SU-DHL-6 (cell line): ENCODE data around the gene ORM2.
"Not testable (repeated sequence)": the region's sequence is repeated elsewhere in the genome, so short reads cannot be mapped to it uniquely, and the experiment has no call there.

ENCODE experiments used
- H2AFZ ChIP-seq: fragments of 200-600 bp; sonication (generic); 2 replicates; pipeline ENCODE4 v1.6.1; 2014; ENCODE audit warnings: low read depth, mild to moderate bottlenecking, moderate library complexity, mixed read lengths, antibody characterized with exemption, low read length; ENCODE audit not compliant: severe bottlenecking
- H3F3A ChIP-seq: fragments of 200-600 bp; shearing (Covaris generic); 2 replicates; pipeline ENCODE4 v1.6.0; 2016; ENCODE audit warnings: antibody characterized with exemption, mild to moderate bottlenecking; ENCODE audit not compliant: insufficient read depth
- H3K27ac ChIP-seq: fragments of 200-600 bp; sonication (generic); 2 replicates; pipeline ENCODE4 v1.5.1; 2016; ENCODE audit warnings: low read depth, mild to moderate bottlenecking, low read length, moderate library complexity, mixed read lengths
- H3K27me3 ChIP-seq: fragments of 200-600 bp; sonication (generic), shearing (Covaris generic); 2 replicates; pipeline ENCODE4 v1.6.0; 2014; ENCODE audit warnings: mild to moderate bottlenecking, low read length
- H3K36me3 ChIP-seq: fragments of 200-600 bp; sonication (generic); 2 replicates; pipeline ENCODE4 v1.6.1; 2014; ENCODE audit warnings: mild to moderate bottlenecking, low read length, mixed read lengths
- H3K4me2 ChIP-seq: fragments of 300-600, 200-600 bp; shearing (Covaris generic), sonication (generic); 2 replicates; pipeline ENCODE4 v1.6.0; 2014; ENCODE audit warnings: low read length, low read depth, mild to moderate bottlenecking; ENCODE audit not compliant: poor library complexity, severe bottlenecking
- H3K4me3 ChIP-seq: fragments of 200-600 bp; sonication (generic); 2 replicates; pipeline ENCODE4 v1.5.1; 2014; ENCODE audit warnings: antibody characterized with exemption, low read length, mild to moderate bottlenecking, mixed read lengths; ENCODE audit not compliant: insufficient read depth, poor library complexity, severe bottlenecking
- H3K79me2 ChIP-seq: fragments of 200-600 bp; sonication (generic); 2 replicates; pipeline ENCODE4 v1.6.1; 2014; ENCODE audit warnings: mild to moderate bottlenecking, low read length, moderate library complexity; ENCODE audit not compliant: insufficient read depth
- H3K9ac ChIP-seq: fragments of 200-600 bp; sonication (generic); 2 replicates; pipeline ENCODE4 v1.7.0; 2014; ENCODE audit warnings: mild to moderate bottlenecking, low read length
- H3K9me2 ChIP-seq: fragments of 200-600 bp; sonication (generic); replicated peaks from 2 replicates; pipeline ENCODE4 v1.6.1; 2014; ENCODE audit warnings: low read length; ENCODE audit not compliant: insufficient read depth
- H3K9me3 ChIP-seq: fragments of 200-600 bp; sonication (generic); 2 replicates; pipeline ENCODE4 v1.6.1; 2014; ENCODE audit warnings: low read length, mixed read lengths; ENCODE audit not compliant: insufficient read depth
- H4K20me1 ChIP-seq: fragments of 200-600 bp; sonication (generic); 2 replicates; pipeline ENCODE4 v1.6.1; 2014; ENCODE audit warnings: low read depth, mild to moderate bottlenecking, antibody characterized with exemption, low read length, moderate library complexity, mixed read lengths
- CTCF ChIP-seq: fragments of 200-600 bp; sonication (generic); IDR thresholded peaks from one replicate; pipeline ENCODE4 v1.5.1; 2017; ENCODE audit warnings: antibody characterized with exemption, mild to moderate bottlenecking, low read length, moderate library complexity; ENCODE audit not compliant: insufficient read depth, poor library complexity, severe bottlenecking
- EZH2phosphoT487 ChIP-seq: fragments of 200-600 bp; sonication (generic), shearing (Covaris generic); conservative IDR thresholded peaks from 2 replicates; pipeline ENCODE4 v1.6.1; 2018; ENCODE audit warnings: mild to moderate bottlenecking, antibody characterized with exemption, low read length, moderate library complexity, mixed read lengths

The ORM2 gene

GRCh38 chr9:114329625-114330022 is at the start of gene ORM2:
TSS of gene ORM2 (plus strand) at chr9:114329869. CDS start at chr9:114329905, 36 bp downstream.
- H2AFZ ChIP-seq, H3K27me3 ChIP-seq, H3K9ac ChIP-seq, H4K20me1 ChIP-seq, H3F3A ChIP-seq, H3K9me3 ChIP-seq, H3K27ac ChIP-seq, H3K79me2 ChIP-seq, H3K4me3 ChIP-seq, H3K9me2 ChIP-seq, H3K36me3 ChIP-seq, H3K4me2 ChIP-seq: not testable (repeated sequence)

GRCh38 chr9:114280636-114281472 is 48.8 kb upstream of the ORM2 start:
- Histone ChIP-seq H3K27ac (no peak overlapping the region), H3K79me2 (no peaks in the 10 kb centered on the region), H3K4me3 (no peak overlapping the region), H3K9ac (no peak overlapping the region), H2AFZ (no peak overlapping the region), H3K27me3 (no peaks in the 10 kb centered on the region), H3K4me2 (no peak overlapping the region), H3K9me2 (no peaks in the 10 kb centered on the region), H3F3A (no peaks in the 10 kb centered on the region), H4K20me1 (no peaks in the 10 kb centered on the region), H3K36me3 (no peaks in the 10 kb centered on the region), H3K9me3 (no peaks in the 10 kb centered on the region)
- TF ChIP-seq CTCF (no peak), EZH2phosphoT487 (no peak)

GRCh38 chr9:114281473-114282103 is 48.1 kb upstream of the ORM2 start:
- Histone ChIP-seq H3K9ac (no peak overlapping the region), H3K9me2 (no peaks in the 10 kb centered on the region), H3K9me3 (no peaks in the 10 kb centered on the region), H3K79me2 (no peaks in the 10 kb centered on the region), H3K27ac (no peak overlapping the region), H3F3A (no peaks in the 10 kb centered on the region), H3K27me3 (no peaks in the 10 kb centered on the region), H2AFZ (no peak overlapping the region), H4K20me1 (no peaks in the 10 kb centered on the region), H3K4me2 (no peak overlapping the region), H3K4me3 (no peak overlapping the region), H3K36me3 (no peaks in the 10 kb centered on the region)
- TF ChIP-seq EZH2phosphoT487, result no peak
- TF ChIP-seq CTCF, result no peak

- Histone ChIP-seq H3K27ac (no peak overlapping the region), H3K27me3 (no peaks in the 10 kb centered on the region), H2AFZ (no peak overlapping the region), H3K9me2 (no peaks in the 10 kb centered on the region), H3K4me2 (no peak overlapping the region), H4K20me1 (no peaks in the 10 kb centered on the region), H3K9me3 (no peaks in the 10 kb centered on the region), H3F3A (no peaks in the 10 kb centered on the region), H3K9ac (no peak overlapping the region), H3K79me2 (no peaks in the 10 kb centered on the region), H3K4me3 (no peak overlapping the region), H3K36me3 (no peaks in the 10 kb centered on the region)
- no peak for TF ChIP-seq CTCF
- no peak for TF ChIP-seq EZH2phosphoT487
These were observed 47.6 kb upstream of the ORM2 start for GRCh38 chr9:114282104-114282485.
